IPS-NIHi7 (cell line): ENCODE results near the gene CALN1.
"Not testable (repeated sequence)": the region's sequence is repeated elsewhere in the genome, so short reads cannot be mapped to it uniquely, and the experiment has no call there.

Source experiments
- DNase-seq: peaks from one replicate; pipeline ENCODE4 v3.0.0; 2012; ENCODE audit warnings: mixed read lengths; ENCODE audit errors: extremely low spot score

CALN1 gene

GRCh38 chr7:72097226-72097625 is 314.9 kb downstream of the CALN1 start:
- no peak for DNase-seq

GRCh38 chr7:72092769-72093168 is 319.4 kb downstream of the CALN1 start:
- no peak for DNase-seq

- no peak for DNase-seq
Observed at GRCh38 chr7:72087926-72088325, 324.2 kb downstream of the CALN1 start.

- no peak for DNase-seq
Observed at GRCh38 chr7:72080865-72081510, 331.1 kb downstream of the CALN1 start.

GRCh38 chr7:72080341-72080766 is 331.8 kb downstream of the CALN1 start:
- DNase-seq: no peak

- no peak for DNase-seq
Observed at GRCh38 chr7:72078856-72079255, 333.3 kb downstream of the CALN1 start.

- no peak for DNase-seq
Observed at GRCh38 chr7:72078301-72078700, 333.8 kb downstream of the CALN1 start.

- DNase-seq: no peak
Observed at GRCh38 chr7:72077786-72078185, 334.4 kb downstream of the CALN1 start.

- no peak for DNase-seq
Observed at GRCh38 chr7:72072901-72073300, 339.2 kb downstream of the CALN1 start.

GRCh38 chr7:72069263-72069662 is 342.9 kb downstream of the CALN1 start:
- DNase-seq: peak; percentile 35

GRCh38 chr7:72065764-72066163 is 346.4 kb downstream of the CALN1 start:
- DNase-seq: not testable (repeated sequence)

GRCh38 chr7:72064916-72065315 is 347.2 kb downstream of the CALN1 start:
- no peak for DNase-seq

- no peak for DNase-seq
Observed at GRCh38 chr7:72063330-72063729, 348.8 kb downstream of the CALN1 start.

GRCh38 chr7:72062666-72063065 is 349.5 kb downstream of the CALN1 start:
- no peak for DNase-seq

GRCh38 chr7:72059925-72060324 is 352.2 kb downstream of the CALN1 start:
- DNase-seq: no peak

- DNase-seq: no peak
Observed at GRCh38 chr7:72058579-72058978, 353.6 kb downstream of the CALN1 start.

- DNase-seq: no peak
Observed at GRCh38 chr7:72057796-72058195, 354.3 kb downstream of the CALN1 start.

- no peak for DNase-seq
Observed at GRCh38 chr7:72057231-72057630, 354.9 kb downstream of the CALN1 start.

GRCh38 chr7:72055426-72055825 is 356.7 kb downstream of the CALN1 start:
- no peak for DNase-seq

- DNase-seq: no peak
Observed at GRCh38 chr7:72053292-72053691, 358.8 kb downstream of the CALN1 start.

GRCh38 chr7:72048420-72048819 is 363.7 kb downstream of the CALN1 start:
- DNase-seq: no peak

GRCh38 chr7:72042855-72043254 is 369.3 kb downstream of the CALN1 start:
- DNase-seq: no peak

GRCh38 chr7:72040641-72041040 is 371.5 kb downstream of the CALN1 start:
- DNase-seq: no peak

- no peak for DNase-seq
Observed at GRCh38 chr7:72039460-72039859, 372.7 kb downstream of the CALN1 start.
